ENCODE data around the gene MIA. TPM values are rescaled to one million over a fixed set of nuclear protein-coding genes. Genes with fewer than 3 reads are reported as not detected.
A peak's percentile ranks its signal among the peaks of the same experiment; 100 is the strongest.

MIA gene
- total RNA-seq, 1 experiment from 2014 or later: not detected

- no peaks in the 10 kb centered on the region for H3K9me3 Mint-ChIP-seq
- no CpG with 5 or more reads among the region's 1 CpG for WGBS (ENCODE audit: extremely low coverage, insufficient read length, low lambda C conversion rate)
- H3K9ac ChIP-seq (ENCODE audit: extremely low read depth, insufficient read length, low read length): no peak overlapping the region
Measured at GRCh38 chr19:40785526-40785925, 10.2 kb downstream of the MIA start.

More at GRCh38 chr19:40785526-40785925, 10.2 kb downstream of the MIA start:
- peaks cover 6 to 23% (median 14%) of the 10 kb centered on the region in 3 experiments; a peak in 6 of 7 replicates for H3K36me3 Mint-ChIP-seq (ENCODE audit: insufficient read depth in 1 of 3, low read depth in 3 of 3)
- Histone ChIP-seq H2BK15ac (ENCODE audit: low read depth, low read length) (no peak overlapping the region), H2BK5ac (ENCODE audit: insufficient read length, low read length) (no peak overlapping the region), H2BK120ac (ENCODE audit: low read depth, low read length, poor library complexity, severe bottlenecking) (no peak overlapping the region), H3K27ac (ENCODE audit: insufficient read length, low read depth, low read length) (no peak overlapping the region), H4K20me1 (ENCODE audit: control insufficient read depth, insufficient read depth, insufficient read length) (no peaks in the 10 kb centered on the region), H3K9me3 (ENCODE audit: control insufficient read depth, low read depth, low read length) (no peaks in the 10 kb centered on the region), H3K23ac (ENCODE audit: insufficient read length, low read depth, low read length) (no peak overlapping the region), H3K4ac (ENCODE audit: low read depth, low read length) (no peak overlapping the region), H3K79me2 (ENCODE audit: insufficient read depth, low read length) (no peaks in the 10 kb centered on the region), H3K56ac (ENCODE audit: insufficient read length, low read depth, low read length) (no peak overlapping the region), H2BK12ac (ENCODE audit: insufficient read length, low read depth, low read length) (no peak overlapping the region), H4K91ac (ENCODE audit: insufficient read length, low read depth, low read length) (no peak overlapping the region), H3K4me1 (ENCODE audit: insufficient read depth, low read length) (no peaks in the 10 kb centered on the region), H3K79me1 (ENCODE audit: insufficient read depth, low read depth, low read length, poor library complexity, severe bottlenecking) (no peaks in the 10 kb centered on the region), H3T11ph (ENCODE audit: low read length) (no peak overlapping the region), H2AFZ (ENCODE audit: low read length) (no peak overlapping the region), H3K4me2 (ENCODE audit: insufficient read depth, insufficient read length, low read length) (no peak overlapping the region), H4K5ac (ENCODE audit: insufficient read length, low read depth, low read length) (no peak overlapping the region), H3K18ac (ENCODE audit: insufficient read length, low read depth, low read length) (no peak overlapping the region), H3K23me2 (ENCODE audit: insufficient read length, low read depth, low read length, poor library complexity, severe bottlenecking) (no peaks in the 10 kb centered on the region), H2AK5ac (ENCODE audit: insufficient read length, low read length) (no peak overlapping the region), H3K27me3 (ENCODE audit: insufficient read depth, low read length) (no peaks in the 10 kb centered on the region), H3K14ac (ENCODE audit: insufficient read depth, low read length) (no peak overlapping the region), H4K8ac (replicated peaks; ENCODE audit: insufficient read length, low read depth, low read length) (no peak overlapping the region), H2BK20ac (ENCODE audit: low read depth, low read length, poor library complexity, severe bottlenecking) (no peak overlapping the region)
- no peak overlapping the region for H3K4me3 Mint-ChIP-seq
- no peaks in the 10 kb centered on the region for H3K27me3 Mint-ChIP-seq (ENCODE audit: low read depth)
- no peak for DNase-seq
- peak overlapping the region in 1 of 3 experiments; percentile 57; a peak in 3 of 7 replicates for H3K27ac Mint-ChIP-seq
- TF ChIP-seq CTCF (conservative IDR thresholded peaks at IDR 0.05): no peak
- H3K4me1 Mint-ChIP-seq: peaks cover 4 to 6% of the 10 kb centered on the region in 2 experiments; a peak in 2 of 4 replicates
